NK-92 (cell line): ENCODE results near the gene CEP104.
"Not testable (repeated sequence)": the region's sequence is repeated elsewhere in the genome, so short reads cannot be mapped to it uniquely, and the experiment has no call there.

Source experiments
- DNase-seq: peaks from one replicate; lab custom pipeline; 2025; ENCODE audit not compliant: unreplicated experiment; lab: John Stamatoyannopoulos, UW

CEP104 gene

GRCh38 chr1:3803905-3804626 is 52.9 kb downstream of the CEP104 start:
- no peak for DNase-seq

- DNase-seq = not testable (repeated sequence)
Measured at GRCh38 chr1:3800795-3801194, 56.2 kb downstream of the CEP104 start.

DNA sequence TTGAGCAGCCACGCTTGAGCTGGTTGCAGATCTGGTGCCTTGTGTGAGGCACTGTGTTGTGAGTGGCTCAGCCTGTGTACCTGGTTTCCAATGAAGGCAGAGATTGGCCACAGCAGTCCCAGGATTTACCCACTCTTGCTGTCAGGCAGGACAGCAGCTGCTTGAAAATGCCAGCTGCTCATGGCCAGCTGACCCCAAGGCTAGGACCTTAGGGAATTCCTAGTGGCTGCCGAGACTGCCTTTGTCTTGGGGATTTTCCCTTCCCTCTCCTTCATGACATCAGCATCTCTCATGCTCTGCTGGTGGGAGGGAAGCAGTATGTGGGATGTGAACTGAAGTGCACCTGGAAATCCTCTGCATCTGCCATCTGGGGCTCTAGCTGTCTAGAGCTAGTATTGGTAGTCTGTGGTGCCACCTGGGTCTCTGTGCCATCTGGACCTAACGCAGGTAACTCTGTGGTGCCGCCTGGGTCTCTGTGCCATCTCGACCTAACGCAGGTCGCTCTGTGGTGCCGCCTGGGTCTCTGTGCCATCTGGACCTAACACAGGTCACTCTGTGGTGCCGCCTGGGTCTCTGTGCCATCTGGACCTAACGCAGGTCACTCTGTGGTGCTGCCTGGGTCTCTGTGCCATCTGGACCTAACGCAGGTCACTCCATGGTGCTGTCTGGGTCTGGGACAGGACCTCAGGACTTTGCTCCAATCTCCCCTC is 56.9 kb downstream of the CEP104 start:
- DNase-seq = no peak

DNA sequence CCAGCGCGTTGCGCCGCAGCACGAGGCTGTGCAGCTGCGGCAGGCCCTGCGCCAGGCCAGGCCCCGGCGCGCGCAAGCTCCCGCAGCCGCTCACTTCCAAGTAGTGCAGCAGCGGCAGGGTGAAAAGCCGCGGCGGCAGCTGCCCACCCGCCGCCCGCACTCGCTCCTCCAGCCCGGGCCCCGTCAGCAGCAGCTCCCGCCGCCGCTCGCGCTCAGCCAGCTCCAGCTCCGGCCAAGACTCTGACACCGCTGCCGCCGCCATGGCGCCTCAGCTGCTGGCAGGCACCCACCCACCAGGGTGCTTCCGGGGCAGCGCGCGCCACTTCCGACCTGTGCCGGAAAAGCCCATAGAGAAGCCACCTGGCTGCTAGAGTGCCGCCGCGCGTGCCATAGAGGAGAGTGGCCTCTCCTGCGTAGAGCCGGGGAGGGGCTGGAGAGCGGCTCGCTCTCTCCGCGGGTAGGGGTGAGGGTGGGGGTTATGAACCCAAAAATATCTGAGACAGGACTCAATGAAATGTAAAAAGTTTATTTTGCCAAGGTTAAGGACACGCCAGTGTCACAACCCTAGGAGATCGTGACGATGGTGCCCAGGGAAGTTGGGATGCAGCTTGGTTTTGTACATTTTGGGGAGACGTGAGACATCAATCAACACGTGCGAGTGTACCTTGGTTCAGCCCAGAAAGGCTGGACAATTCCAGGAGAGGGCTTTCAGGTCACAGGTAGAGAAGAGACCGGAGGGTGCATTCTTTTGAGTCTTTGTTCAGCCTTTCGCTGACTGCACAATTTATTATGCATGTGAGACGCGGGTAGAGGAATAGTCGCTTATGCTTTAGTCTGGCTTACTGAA is 60.6 kb downstream of the CEP104 start, which contains the start of gene LRRC47:
LRRC47 (minus strand) TSS at position 284 of the 847 bp plus-strand sequence; CDS start at position 262, 22 bp downstream.
- DNase-seq = peak; percentile 42

DNA sequence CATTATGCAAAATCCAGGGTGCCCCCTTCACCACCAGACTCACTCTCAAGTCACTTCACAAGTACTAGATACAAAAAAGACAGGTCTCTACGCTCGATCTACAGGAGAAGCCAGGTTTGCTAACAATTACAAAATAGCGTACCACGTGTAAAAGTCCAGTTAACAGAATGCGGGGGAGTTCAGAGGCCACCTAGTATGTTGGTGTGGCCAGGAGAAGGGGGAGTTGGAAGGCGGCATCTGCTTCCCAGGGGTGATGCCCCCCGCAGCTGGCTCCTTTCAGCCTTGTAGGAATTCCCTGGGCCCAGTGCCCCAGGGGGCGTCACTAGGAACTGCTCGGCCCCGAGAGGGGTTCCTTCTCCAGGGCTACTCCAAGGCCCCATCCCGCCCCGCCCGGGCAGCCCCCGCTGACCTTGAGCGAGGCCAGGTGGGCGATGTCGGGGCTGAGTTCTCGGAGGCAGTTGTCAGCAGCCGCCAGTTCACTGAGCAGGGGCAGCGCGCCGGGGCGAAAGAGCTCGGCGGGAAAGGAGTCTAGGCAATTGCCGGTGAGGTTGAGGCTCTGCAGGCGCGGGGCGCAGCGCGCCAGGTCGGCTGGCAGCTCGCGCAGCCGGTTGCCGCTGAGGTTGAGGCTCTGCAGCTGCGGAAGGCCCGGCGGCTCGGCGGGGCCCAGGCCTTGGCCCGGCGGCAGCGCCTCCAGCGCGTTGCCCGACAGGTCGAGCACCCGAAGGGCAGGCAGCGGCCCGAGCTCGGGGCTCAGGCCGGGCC is 61.4 kb downstream of the CEP104 start:
- no peak for DNase-seq

GRCh38 chr1:3790952-3791351 is 66.1 kb downstream of the CEP104 start:
- no peak for DNase-seq

DNA sequence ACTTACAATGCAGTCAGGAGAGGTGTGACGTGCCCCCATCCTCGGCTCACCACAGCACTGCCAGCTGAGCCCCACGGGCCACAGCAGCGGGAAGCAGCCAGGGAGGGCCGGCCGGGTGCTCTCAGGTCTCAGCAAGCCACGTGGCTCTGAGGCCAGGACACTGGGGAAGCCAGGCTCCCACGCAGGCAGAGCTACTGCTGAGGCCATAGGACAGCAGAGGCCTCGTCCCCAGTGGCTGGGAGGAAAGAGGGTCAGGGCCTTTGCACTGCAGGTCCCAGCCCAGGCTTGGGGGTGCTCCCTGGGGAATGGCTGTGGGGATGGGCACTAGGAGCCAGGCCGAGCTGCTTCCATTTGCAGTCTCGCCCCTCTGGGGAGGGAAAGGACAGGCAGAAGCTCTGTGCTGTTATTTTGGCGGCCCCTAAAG is 66.5 kb downstream of the CEP104 start:
- DNase-seq = no peak

GRCh38 chr1:3789421-3790300 is 67.3 kb downstream of the CEP104 start:
- no peak for DNase-seq

- DNase-seq = no peak
Measured at GRCh38 chr1:3788756-3789420, 68.1 kb downstream of the CEP104 start.

DNA sequence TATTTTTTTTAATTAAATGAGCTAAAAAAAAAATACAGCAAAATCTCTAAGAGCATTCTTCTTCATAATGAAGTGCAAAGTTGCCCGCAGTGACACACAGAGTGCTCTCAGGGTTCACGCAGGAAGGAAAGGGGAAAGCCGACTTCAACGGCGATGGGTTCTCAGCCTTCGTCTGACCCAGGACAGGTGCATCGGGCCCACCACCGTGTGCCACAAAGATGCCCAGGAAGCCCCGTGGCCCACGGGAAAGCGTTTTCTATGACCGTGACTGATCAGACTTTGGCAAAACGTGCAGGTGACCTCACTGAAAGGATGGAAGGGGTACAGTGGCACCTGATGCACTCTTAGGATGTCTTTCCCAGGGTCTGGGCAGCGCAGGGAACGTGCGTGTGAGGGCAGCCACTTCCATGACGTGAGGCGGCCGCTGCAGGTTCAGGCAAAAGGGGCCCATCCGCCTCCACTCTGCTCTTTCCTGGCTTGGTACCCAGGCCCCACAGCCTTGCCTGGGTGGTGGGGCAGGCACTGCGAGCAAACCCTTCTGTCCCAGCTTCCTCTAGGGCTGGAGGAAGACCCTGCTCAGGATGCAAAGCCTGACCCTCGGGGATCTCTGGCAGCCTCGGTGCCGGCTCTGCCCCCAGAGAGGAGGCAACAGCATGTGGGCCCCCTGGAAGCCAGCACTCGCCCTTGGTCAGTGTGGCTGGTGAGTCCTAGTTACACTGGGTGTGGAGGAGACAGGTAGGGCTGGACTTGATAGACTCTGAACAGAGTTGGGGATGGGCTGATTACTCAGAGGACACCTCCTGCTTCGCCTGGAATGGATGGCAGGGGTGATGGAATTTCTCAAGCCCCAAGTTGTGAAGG is 69.0 kb downstream of the CEP104 start:
- no peak for DNase-seq

DNA sequence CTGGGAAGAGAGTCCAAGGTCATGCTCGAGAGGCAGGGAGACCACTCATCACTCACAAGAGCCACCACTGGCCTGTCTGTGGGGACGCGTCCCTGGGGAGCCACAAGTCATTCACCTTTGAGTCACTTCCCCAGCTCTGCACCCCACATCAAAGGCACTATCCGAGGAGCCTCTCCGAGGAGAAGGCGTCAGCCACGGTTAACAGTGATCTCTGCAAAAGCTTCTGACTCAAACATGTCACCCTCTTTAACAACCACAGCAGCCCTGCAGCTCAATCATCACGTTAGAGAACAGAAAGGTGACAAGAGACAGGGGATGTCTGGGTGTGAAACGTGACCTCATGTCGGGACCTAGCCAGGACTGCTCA is 69.7 kb downstream of the CEP104 start:
- no peak for DNase-seq

DNA sequence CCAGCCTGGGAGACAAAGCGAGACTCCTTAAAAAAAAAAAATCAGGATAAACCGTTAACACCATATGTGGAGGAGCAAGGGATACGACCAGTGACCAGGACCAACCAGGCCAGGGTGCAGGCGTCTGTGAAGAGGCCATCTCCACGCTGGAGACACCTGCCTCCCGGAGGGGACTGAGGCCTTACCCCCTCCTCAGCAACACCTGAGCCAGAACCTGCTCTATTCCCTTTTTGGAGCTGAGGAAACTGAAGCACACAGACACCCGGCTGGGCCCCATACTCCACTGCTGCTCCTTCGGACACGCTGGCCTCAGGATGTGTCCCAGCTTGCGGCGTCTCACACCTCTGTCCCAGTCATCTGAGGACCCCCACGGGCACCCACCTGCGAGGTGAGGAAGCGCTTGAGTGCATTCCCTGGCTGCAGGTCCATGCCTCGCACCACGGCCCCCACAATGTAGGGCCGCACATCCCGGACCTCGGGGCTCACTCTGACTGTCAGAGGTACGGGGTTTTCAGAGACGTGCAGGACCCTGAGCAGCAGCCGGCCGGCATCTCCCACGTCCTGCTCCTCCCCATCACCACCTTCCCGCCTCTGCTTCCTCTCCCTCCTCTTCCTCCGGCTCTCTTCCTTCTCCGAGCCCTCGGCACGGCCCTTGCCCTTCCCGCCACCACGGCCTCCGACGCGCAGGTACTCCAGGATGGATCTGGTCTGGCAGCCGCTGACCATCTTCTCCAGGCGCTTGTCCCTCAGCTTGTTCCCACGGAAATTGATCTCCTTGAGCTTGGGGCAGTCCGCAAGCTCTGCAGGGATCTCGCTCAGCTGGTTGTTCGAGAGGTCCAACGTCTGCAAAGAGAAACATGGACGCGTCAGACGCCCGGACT is 70.3 kb downstream of the CEP104 start:
- DNase-seq = no peak

GRCh38 chr1:3785456-3786157 is 71.4 kb downstream of the CEP104 start:
- no peak for DNase-seq

DNA sequence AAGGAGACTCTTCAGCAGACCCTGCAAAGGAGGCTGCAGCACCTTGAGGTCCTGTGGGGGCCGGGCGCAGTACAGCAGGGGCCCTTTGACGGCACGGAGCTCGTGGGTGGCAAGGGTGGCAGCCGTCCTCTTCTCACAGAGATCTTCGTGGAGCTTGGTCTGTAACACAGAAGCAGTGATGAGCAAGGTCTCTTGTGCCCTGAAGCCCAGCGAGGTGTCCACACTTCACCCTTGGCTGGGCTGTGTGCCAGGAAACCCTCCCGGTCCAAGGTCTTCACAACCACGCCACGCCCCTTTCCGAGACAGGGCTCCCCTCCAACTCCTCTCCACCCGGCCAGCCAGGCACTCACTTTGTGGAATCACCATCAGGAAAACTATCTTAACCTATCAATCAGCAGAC is 72.0 kb downstream of the CEP104 start:
- DNase-seq = no peak

DNA sequence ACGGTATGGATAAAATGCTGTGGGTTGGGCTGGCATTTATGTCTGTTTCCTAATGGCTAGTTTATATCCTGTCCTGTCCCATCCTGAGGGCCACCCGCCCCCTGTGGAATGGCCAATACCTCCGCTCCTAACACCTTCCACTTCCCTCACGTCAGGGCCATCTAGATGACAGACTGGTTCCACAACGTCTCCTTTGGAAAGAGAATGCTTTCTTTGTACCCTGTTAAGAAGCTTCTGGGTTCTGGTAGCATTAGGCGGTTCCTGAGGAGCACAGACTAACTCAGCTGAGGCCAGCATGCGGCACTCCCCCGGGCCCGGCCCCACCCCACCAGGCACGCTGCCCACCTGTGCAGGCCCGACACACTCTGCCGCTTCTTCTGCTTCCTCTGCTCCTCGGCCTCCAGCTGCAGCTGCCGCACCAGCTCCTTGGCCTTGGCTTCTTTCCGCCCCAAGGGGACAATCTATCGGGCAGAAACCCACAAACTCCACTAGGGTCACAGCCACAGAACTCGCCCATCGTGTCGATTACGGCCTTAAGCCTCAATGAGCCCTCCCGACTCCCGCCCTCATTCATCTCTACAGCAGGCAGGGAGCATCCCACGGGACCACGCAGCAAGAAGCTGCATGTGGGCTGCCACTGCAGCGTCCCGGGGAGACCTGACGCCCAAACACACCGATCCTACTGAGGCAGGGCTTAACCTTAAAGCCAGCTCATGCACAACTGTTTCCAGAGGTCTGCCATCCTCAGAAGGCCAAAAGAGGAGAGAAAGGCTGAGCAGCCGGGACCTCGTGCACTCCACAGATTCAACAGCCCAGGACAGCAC is 73.1 kb downstream of the CEP104 start:
- no peak for DNase-seq

GRCh38 chr1:3780901-3781300 is 76.1 kb downstream of the CEP104 start:
- DNase-seq = no peak
